GM18505 (cell line): Measurements from ENCODE around the gene TRIP6.
A peak's percentile ranks its signal among the peaks of the same experiment; 100 is the strongest.

Experiments
- ATAC-seq: cut with Tn5 transposase; IDR thresholded peaks from one replicate; pipeline ENCODE4 v1.9.1; 2021; ENCODE audit not compliant: unreplicated experiment
- POLR2A ChIP-seq: IDR thresholded peaks from 4 replicates; pipeline ENCODE4 v1.6.1; 2011; ENCODE audit warnings: borderline replicate concordance; ENCODE audit not compliant: insufficient read depth, insufficient read length; ENCODE audit errors: extremely low read depth

Gene TRIP6, protein sequence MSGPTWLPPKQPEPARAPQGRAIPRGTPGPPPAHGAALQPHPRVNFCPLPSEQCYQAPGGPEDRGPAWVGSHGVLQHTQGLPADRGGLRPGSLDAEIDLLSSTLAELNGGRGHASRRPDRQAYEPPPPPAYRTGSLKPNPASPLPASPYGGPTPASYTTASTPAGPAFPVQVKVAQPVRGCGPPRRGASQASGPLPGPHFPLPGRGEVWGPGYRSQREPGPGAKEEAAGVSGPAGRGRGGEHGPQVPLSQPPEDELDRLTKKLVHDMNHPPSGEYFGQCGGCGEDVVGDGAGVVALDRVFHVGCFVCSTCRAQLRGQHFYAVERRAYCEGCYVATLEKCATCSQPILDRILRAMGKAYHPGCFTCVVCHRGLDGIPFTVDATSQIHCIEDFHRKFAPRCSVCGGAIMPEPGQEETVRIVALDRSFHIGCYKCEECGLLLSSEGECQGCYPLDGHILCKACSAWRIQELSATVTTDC

DNA sequence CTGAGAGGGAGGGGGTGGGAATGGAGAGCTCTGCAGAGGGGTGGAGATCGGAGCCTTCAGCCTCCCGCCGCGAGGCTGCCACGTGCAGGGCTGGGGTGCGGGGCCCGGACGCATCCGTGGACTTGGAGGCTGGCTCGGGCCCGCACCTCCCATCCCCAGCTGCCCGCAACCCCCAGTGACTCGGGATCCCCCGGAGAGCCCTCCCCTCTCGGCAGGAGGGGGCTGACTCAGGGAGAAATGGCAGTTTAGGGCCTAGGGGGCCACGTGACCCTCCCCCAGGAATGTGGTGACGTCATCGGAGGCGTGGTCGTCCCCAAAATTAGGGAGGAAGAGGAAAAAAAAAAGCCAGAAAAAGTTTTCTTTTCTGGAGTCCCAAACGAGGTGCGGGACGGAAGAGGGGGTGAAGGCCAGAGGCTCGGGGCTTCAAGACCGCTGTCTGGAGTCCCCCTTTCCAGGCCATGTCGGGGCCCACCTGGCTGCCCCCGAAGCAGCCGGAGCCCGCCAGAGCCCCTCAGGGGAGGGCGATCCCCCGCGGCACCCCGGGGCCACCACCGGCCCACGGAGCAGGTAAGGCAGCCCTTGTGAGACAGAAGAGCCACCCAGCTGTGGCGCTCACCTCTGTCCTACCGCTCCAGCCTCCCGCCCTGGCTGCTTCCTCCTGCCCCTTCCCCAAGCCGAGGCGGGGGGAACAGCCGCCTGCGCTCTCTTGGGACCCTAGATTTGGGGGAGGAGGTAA lies at the start of gene TRIP6:
TSS of gene TRIP6 (plus strand) at position 348 of the 736 bp plus-strand sequence. CDS start at position 459, 111 bp downstream.
- ATAC-seq: no peak
- peak; percentile 64 for TF ChIP-seq POLR2A

DNA sequence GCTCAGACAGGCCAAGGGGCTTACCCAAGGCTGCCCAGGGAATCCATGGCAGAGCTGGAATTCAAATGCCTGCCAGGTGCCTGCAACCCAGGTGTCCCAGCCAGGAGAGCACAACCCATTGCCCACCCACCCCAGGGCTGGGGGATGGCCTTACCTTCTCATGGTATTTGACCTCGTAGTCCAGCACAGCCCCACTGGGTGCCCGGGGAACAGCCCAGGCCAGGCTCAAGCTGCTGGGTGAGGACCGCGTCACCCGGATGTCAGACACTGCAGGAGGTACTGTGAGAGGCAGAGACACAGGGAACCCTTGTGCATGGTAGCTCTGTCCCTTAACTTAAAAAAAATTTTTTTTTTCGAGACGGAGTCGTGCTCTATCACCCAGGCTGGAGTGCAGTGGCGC lies 48.8 kb upstream of the TRIP6 start:
- TF ChIP-seq POLR2A: no peak
- ATAC-seq: no peak

DNA sequence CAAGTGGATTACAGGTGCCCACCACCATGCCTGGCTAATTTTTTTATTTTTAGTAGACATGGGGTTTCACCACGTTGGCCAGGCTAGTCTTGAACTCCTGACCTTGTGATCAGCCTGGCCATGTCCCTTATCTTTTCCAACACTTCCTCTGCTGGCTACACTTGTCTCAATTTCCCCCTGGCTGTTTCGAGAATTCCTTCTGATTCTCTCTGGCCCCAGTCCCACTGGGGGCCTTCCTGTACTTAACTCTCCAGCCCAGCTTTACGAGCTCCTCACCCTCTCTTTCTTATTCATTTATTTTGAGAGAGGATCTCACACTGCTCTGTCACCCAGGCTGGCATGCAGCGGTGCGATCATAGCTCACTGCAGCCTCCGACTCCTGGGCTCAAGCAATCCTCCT lies 48.4 kb upstream of the TRIP6 start:
- TF ChIP-seq POLR2A: no peak
- no peak for ATAC-seq

DNA sequence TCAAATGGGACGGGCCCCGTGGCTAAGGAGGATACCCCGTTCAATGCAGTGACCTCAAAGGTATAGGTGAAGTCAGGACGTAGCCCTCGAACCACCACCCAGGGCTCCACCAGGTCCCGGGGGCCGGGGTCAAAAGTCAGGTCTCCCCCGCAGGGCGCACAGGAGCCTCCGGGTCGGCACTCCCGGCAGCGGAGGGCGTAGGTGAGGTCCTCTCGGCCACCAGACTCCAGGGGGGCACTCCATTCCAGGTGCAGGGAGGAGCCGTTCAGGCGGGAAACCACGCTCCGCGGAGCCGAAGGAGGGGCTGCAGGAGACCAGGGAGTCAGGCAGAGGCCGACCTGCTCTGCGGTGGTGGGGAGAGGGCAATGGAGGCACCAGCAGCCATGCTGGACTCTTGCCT lies 47.6 kb upstream of the TRIP6 start:
- ATAC-seq: no peak
- no peak for TF ChIP-seq POLR2A

DNA sequence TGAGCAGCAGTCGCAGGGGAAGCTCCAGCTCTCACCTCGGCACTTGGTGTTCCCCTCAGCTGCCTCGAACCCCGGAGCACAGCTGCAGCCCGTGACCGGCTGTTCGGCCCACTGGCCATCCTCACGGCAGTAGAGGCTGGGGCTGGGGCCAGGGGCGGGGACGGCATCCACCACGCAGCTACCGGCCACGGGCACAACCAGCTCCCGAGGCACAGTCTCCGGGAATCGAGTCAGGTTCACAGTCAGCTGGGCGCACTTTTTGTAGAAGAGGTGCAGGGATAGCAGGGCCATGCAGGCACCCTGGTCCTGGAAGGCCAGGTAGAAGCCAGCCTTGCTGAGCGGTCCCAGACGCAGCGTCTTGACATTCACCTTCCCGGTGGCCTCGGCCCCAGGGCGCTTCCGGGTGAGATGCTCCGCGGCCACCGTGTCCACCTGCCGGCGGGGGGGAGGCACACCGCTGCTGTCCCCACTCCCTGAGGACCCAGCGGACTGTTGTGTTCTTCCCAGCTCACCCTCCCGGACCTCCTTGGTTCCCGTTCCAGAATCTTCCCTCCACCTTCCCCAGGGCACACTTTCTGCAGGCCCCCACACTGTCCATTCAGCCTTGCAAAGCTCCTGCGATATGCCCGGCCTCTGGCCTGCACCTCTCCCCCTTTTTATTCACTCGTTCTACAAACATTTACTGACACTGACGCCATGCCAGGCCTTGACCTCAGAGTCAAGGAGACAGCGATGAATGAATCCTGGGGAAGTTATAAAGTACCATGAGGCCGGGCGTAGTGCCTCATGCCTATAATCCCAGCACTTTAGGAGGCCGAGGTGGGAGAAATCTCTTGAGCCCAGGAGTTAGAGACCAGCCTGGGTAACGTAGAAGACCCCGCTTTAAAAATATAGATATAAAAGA lies 44.7 kb upstream of the TRIP6 start:
- no peak for TF ChIP-seq POLR2A
- no peak for ATAC-seq

DNA sequence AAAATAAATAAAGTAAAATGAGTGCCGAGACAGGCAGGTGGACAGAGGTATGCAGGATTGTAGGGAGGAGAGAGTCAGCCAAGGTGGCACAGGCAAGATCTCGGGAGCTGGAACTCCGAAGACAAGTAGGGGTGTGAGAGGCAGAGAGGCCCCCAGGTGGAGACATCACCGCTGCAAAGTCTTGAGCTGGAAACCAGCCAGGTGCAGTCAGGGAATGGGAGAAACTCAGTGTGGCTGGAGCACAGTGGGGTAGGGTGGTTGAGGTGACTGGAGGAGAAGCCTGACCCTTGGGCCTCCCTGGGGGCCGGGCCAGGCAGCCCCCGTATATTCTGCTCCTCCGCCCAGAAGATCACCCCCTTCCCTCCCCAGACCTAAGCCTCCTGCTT lies 44.1 kb upstream of the TRIP6 start:
- TF ChIP-seq POLR2A: no peak

DNA sequence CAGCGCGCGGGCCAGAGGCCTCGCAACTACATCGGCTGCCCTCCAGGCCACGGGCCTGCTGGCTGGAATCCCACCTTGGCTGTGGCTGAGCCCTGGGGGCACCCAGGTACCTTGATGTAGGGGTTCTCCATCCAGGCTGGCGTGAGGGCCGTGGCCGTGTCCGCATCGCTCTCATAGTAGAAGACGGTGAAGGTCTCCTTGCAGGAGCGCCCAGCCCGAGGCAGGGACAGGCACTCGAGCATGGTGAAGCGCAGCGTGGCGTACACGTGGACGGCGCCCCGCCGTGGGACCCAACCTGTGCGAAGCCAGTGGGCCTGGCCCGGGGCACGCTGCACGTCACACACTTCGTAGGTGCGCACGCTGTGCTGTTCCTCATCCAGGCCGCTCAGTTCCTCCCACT lies 43.7 kb upstream of the TRIP6 start:
- ATAC-seq: no peak
- TF ChIP-seq POLR2A: no peak

More for the DNA sequence above, 44.1 kb upstream of the TRIP6 start:
- ATAC-seq: no peak

DNA sequence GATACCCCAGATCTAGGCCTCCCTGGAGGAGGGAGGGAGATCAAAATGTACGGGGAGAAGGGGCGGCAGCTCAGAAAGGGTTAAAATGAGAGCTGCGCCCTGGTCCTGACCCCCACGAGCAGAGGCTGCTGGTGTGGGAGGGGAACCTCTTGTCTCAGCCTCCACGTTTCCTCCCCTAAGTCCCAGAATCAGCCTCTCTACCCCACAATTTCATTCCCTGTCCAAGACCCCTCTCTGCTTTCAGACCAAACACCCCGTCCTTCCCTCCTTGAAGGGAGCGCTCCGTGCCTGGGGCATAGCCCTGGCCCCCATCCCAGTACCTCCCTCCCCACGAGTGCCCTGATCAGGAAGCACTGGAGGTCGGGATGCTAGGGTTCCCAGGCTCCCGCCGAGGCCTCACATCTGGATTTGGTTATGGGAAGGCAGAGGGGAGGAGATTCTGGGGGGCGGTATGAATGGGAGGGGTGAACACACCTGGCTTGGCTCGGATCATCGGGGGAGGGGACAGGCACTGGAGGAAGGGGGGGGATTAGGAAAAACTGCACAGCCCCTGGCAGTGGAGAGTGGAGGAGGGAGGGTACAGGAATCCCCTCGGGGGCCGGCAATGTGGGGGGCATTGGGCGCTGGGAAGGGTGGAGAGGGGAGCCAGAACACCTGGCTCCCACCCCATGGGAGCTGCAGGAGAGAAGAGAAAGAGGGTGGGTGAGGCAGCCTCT lies 42.5 kb upstream of the TRIP6 start:
- ATAC-seq: no peak
- no peak for TF ChIP-seq POLR2A

DNA sequence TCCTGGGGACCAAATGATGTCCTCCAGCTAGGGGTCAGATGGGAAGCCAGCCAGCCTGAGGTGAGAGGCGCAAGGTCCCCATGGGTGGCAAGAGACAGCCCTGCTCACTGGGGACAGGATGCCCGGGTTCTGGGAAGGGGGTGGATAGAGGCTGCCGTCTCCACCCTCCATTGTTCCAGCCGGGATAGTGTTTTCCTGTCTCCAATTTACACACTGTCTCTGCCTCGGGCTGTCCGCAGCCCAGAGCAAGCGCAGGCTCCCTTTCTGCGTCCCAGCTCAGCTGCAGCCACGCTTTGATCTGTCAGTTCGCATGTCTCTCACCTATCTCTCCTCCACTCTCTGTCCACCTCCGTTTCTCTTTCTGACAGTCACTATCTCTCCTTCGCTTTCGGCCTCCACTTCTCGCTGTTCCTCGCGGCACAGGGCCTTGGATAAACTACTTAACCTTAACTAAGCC lies 41.9 kb upstream of the TRIP6 start:
- no peak for TF ChIP-seq POLR2A
- no peak for ATAC-seq

DNA sequence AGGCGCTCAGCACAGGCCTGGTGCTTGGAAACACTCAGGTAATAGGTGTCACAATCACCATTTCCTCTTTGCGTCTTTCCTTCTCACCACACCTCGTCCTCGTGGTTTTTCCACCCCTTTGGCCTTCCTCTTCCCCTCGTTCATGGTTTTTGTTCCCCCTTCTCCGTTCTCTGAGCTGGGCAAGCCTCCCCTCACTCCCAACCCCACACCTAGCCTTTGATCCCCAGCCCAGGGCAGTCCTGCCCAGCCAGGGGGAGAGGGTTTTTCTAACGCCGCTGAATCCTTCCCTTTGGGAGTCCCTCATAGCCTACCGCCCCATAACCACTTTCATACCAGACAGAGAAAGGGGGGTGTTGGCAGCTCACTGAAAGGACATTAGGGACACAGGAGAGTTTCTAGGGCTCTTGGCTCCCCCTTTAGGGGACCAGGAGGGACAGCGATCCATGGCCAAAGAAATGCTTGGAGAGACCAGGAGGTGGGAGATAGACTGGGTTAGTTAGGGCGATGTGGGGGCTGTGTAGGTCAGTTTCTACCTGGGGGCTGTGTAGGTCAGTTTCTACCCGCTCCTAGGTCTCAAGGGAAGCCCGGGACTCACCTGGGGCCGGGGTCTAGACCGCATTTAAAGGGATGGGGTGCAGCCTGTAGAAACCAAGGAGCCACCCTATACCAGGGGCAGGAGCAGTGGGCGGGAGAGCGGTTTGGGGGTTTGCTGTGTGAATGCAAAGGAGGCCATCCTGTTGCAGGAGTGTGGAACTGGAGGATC lies 41.3 kb upstream of the TRIP6 start:
- TF ChIP-seq POLR2A: no peak
- ATAC-seq: no peak

DNA sequence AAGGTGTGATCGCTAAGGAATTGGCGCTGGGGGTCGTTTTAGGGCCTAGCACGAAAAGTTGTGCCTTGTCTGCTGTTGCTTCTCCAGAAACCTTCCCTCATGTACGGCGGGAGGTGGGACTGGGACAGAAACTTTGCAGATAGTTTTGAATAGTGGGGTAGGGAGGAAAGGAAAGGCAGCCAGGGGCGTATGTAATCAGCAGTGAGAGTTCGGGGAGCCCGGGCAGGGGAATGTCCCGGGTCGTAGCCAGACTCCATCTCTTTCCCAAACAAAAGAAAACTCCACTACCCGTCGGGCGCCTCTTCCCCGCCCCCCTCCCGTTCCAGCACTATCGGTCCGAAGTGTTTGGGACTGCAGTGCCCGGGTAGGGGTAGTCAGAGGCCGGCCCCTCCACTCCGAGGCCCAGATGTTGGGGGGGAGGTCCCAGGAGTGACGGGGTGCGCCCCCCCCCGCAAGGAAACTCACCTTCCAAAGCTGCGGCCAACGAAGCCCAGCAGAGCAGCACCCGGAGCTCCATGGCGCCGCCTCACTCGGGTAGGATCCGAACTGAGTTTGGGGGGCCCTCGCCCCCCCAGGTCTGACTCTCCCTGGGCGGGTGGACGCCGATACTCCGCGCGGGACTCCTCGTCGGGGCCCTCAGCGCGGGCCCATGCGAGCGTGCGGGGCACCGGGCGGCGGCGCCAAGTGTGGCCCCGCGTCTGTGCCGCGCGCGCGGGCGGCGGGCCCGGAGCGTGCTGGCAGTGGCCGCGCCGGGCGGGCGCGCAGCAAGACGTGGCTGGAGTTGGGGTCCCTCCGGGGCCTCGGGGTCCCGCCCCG lies 40.5 kb upstream of the TRIP6 start:
- no peak for TF ChIP-seq POLR2A
- ATAC-seq: no peak
